ENCODE results near the gene CEMP1.

DNA sequence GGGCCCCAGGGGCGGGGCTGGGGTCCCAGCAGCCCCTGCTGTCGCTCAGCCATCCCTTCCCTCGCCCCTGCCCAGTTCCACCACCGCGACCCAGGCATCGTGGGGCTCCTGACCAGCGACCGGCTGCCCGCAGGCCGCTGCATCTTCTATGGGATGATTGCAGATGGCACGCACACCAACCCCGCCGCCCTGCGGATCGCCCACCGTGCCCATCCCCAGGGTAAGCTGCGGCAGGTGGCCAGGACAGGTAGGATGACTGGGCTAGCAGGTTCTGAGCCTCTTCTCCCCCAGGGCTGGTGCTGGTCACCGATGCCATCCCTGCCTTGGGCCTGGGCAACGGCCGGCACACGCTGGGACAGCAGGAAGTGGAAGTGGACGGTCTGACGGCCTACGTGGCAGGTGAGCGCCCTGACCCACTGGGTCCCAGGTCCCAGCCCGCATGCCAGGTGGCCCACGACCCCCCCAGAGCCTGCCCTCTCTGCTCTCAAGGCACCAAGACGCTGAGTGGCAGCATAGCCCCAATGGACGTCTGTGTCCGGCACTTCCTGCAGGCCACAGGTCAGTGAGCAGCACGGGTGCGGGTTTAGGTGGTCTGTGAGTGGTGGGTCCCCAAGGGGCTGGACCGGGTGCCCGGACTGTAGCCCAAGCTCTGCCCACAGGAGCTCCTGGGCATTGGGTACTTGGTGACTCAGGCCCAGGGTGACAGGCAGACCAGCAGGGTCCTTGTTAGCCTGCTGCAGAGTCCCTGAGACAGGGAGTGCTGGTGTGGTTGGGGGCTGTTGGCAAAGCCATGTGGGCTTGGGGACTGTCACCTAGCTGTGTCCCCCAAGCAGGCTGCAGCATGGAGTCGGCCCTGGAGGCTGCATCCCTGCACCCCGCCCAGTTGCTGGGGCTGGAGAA, 2.8 kb downstream of the CEMP1 start:
- TF ChIP-seq POLR2AphosphoS5 (IDR thresholded peaks at IDR 0.05; ENCODE audit: low read depth, low read length) (no peak; the same call in 1 of the 2 replicates), TAF1 (IDR thresholded peaks at IDR 0.05; ENCODE audit: borderline replicate concordance, low read depth, low read length) (no peak), POLR2A (IDR thresholded peaks at IDR 0.05; ENCODE audit: low read depth, low read length) (no peak)
